Stomach smooth muscle (tissue), 2 donors: ENCODE measurements around the gene SLC2A10.
"Not testable (repeated sequence)": the region's sequence is repeated elsewhere in the genome, so short reads cannot be mapped to it uniquely, and the experiment has no call there.

Experiments
- H3K27ac ChIP-seq: one replicate; pipeline ENCODE4 v1.7.0; 2013; ENCODE audit warnings: mild to moderate bottlenecking, low read length, inconsistent platforms
- H3K27me3 ChIP-seq, 2 donors: one replicate each; pipeline ENCODE4 v1.7.0; 2013; ENCODE audit warnings: low read length in 2 of 2; ENCODE audit not compliant: insufficient read depth in 2 of 2, control insufficient read depth in 1 of 2
- H3K36me3 ChIP-seq, 2 donors: one replicate each; pipeline ENCODE4 v1.7.0; 2013; ENCODE audit warnings: low read length in 2 of 2; ENCODE audit not compliant: control insufficient read depth in 2 of 2, insufficient read depth in 2 of 2
- H3K4me1 ChIP-seq: one replicate; pipeline ENCODE4 v1.7.0; 2013; ENCODE audit warnings: low read length; ENCODE audit not compliant: control insufficient read depth, insufficient read depth
- H3K4me3 ChIP-seq, 2 donors: one replicate each; pipeline ENCODE4 v1.7.0; 2013; ENCODE audit warnings: low read length in 2 of 2
- H3K9ac ChIP-seq, 2 donors: one replicate each; pipeline ENCODE4 v1.7.0; 2013; ENCODE audit warnings: low read length in 2 of 2, mild to moderate bottlenecking in 1 of 2
- H3K9me3 ChIP-seq, 2 donors: one replicate each; pipeline ENCODE4 v1.7.0; 2013; ENCODE audit warnings: low read length in 2 of 2; ENCODE audit not compliant: control insufficient read depth in 2 of 2
- donor health status: healthy.
- donor health status: Pancreatic carcinoma.

Gene SLC2A10

DNA sequence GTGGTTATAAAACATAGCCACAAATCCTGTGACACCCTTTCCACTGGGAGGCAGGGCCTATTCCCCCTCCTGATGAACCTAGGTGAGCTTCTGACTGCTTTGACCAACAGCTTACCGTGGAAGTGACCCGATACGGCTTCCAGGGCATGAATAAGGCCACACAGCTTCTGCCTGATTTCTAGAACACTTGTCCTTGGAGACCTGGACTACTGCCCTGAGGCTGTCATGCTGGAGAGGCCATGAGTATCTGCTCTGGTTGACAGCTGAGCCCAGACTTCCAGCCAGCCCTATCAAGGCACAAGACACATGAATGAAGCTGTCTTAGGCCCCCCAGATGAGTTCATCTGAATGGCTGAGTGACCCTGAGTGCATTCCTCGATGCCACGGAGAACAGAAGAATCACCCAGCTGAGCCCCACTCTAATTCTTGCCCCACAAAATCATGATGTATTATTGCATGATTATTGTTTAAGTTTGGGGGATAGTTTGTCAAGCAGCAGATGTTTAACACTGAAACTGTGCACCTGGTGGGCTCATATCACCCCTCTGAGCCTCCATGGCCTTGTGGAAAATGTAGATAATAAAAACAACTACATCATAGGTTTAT lies 36.8 kb upstream of the SLC2A10 start:
- Histone ChIP-seq H3K4me1 (no peaks in the 10 kb centered on the region), H3K9ac (no peak overlapping the region), H3K27ac (no peak overlapping the region), H3K9me3 (peaks cover 6% of the 10 kb centered on the region in 2 donors), H3K36me3 (peaks cover 0 to 2% of the 10 kb centered on the region in 2 donors), H3K27me3 (no peaks in the 10 kb centered on the region), H3K4me3 (no peak overlapping the region)

DNA sequence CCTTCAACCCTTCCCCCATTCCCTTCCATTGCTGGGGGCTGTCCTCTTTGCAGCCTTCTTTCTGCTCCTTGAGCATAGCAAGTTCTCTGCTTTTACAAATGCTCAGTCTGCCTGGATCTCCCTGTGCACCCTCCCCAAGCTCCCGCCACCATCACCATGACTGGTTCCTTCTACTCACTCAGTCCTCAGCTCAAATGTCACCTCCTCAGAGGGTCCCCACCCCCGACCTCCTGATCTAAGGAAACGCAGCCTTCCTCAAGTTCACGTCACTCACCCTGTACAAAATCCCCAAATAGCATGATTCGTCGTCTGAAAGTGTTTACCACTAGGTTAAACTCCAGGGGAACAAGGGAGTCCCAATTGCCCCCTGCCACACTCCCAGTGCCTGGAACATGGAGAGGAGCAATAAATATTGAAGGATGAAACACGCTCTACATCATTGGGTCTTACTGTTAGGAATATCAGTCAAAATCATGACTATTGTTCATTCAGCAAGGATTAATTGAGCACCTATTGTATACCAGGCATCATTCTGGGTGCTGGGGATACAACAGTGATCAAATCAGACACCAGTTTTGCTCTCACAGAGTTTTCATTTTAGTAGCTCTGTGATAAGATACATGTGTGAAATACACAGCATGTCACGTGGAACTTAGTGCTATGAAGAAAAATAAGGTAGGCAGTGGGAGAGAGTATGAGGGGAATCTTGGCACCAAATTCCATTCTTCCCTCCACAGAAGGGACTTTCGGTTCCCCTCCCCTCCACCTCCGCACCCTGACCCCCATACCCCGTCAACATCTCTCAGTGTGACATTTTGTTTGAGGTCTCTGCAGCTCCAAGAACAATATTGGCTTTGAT lies 35.8 kb upstream of the SLC2A10 start:
- Histone ChIP-seq H3K27ac (no peak overlapping the region), H3K27me3 (no peaks in the 10 kb centered on the region), H3K9ac (no peak overlapping the region), H3K9me3 (peaks cover 6% of the 10 kb centered on the region in 2 donors), H3K4me3 (no peak overlapping the region), H3K4me1 (no peaks in the 10 kb centered on the region), H3K36me3 (peaks cover 0 to 2% of the 10 kb centered on the region in 2 donors)

DNA sequence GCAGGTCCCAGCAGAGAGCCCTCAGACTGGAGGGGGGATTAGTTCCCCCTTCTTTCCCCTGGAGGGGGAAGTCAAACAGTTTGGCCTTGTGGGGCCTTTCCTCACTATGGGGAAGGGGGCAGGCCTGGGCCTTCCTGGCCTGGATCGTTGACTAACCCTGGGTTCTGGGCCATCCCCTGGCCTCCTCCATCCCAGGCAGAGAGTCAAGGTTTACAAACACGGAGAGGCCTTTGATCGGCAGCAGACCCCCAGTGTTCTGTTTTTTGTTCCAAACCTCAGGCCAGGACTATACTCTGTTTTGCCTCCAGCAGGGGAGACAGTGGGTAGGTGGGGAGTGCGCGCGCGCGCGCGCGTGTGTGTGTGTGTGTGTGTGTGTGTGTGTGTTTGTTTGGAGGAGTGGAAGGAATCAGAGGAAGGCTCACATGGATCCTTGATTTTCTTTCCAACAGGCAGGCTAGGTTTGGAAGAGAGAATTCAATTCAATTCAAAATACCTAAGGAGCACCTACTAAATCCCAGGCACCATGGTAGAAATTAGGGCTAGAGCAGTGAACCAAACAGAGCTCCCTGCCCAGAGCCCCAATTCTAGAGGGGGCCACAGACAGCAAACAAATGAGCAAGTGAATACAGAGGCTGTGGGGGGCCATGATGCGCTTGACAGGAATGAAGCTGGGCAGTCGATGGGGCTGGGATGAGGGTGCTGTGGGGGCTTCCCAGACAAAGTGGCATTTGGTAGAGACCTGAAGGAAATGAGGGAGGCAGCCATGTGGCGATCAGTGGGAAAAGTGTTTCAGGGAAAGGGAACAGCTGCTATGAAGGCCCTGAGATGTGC lies 35.0 kb upstream of the SLC2A10 start:
- peaks cover 6% of the 10 kb centered on the region in 2 donors for H3K9me3 ChIP-seq
- H3K4me1 ChIP-seq = no peaks in the 10 kb centered on the region
- no peak overlapping the region for H3K27ac ChIP-seq
- H3K4me3 ChIP-seq = no peak overlapping the region
- H3K9ac ChIP-seq = no peak overlapping the region
- no peaks in the 10 kb centered on the region for H3K27me3 ChIP-seq
- H3K36me3 ChIP-seq = peaks cover 0 to 2% of the 10 kb centered on the region in 2 donors

DNA sequence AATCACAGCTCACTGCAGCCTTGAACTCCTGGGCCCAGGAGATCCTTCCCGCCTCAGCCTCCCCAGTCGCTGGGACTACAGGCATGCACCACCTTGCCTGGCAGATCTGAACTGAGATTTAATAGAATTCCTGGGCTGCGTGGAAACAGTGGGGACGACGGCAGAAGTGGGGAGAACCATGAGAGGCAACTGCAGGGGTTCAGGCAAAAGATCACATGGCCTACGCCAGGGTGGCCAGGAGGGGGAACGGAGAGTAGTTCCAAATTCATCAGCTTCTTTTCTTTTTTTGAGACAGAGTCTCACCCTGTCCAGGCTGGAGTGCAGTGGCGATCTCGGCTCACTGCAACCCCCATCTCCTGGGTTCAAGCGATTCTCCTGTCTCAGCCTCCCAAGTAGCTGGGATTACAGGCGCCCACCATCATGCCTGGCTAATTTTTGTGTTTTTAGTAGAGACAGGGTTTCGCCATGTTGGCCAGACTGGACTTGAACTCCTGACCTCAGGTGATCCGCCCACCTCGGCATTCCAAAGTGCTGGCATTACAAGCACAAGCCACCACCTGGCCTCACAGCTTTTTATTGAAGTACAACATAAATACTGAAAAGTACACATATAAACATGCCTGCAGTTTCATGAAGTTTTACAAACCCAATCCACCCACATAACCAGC lies 32.7 kb upstream of the SLC2A10 start:
- H3K4me3 ChIP-seq, H3K9ac ChIP-seq, H3K9me3 ChIP-seq, H3K4me1 ChIP-seq, H3K36me3 ChIP-seq, H3K27ac ChIP-seq, H3K27me3 ChIP-seq: not testable (repeated sequence)

DNA sequence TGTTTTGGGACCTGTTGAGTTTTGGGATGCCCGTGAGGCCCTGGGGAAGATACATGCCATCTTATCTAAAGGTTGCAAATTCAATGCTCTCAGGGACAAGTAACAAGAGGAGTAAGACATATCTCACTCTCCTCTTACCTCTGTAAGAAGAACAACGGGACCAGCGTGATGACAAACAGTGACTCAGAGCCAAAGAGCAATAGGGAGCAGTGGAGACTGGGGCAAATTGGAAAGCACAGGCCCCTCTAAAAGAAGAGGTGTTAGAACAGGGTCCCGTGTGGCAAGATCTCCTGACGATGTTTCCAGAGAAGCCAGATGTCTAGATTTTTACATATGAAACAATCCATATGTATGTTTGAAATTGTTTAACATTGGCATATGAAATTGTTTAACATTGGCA lies 31.8 kb upstream of the SLC2A10 start:
- H3K27me3 ChIP-seq = no peaks in the 10 kb centered on the region

DNA sequence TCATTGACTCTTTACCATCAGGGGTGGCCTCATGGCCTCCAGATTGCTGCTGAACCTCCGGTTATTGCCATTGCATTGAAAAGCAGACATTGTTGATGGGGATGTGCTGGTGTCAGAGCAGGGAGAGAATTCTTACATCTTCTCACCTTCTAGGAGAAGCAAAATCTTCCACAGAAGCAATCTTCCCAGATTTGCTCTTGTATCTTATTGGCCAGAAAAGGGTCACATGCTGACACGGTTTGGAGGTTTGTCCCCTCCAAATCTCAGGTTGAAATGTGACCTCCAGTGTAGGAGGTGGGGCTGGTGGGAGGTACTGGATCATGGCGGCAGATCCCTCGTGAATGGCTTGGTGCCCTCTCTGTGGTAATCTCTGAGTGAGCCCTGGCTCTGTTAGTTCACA lies 30.9 kb upstream of the SLC2A10 start:
- H3K4me3 ChIP-seq = no peak overlapping the region
- no peak overlapping the region for H3K27ac ChIP-seq
- no peaks in the 10 kb centered on the region for H3K27me3 ChIP-seq
- H3K4me1 ChIP-seq = peaks cover 10% of the 10 kb centered on the region
- H3K9ac ChIP-seq = no peak overlapping the region
- peaks cover 0 to 2% of the 10 kb centered on the region in 2 donors for H3K36me3 ChIP-seq
- no peaks in the 10 kb centered on the region for H3K9me3 ChIP-seq

More for the DNA sequence above, 31.8 kb upstream of the SLC2A10 start:
- Histone ChIP-seq H3K4me3 (no peak overlapping the region), H3K27ac (no peak overlapping the region), H3K36me3 (peaks cover 0 to 2% of the 10 kb centered on the region in 2 donors), H3K4me1 (peaks cover 1% of the 10 kb centered on the region), H3K9me3 (no peaks in the 10 kb centered on the region), H3K9ac (no peak overlapping the region)

DNA sequence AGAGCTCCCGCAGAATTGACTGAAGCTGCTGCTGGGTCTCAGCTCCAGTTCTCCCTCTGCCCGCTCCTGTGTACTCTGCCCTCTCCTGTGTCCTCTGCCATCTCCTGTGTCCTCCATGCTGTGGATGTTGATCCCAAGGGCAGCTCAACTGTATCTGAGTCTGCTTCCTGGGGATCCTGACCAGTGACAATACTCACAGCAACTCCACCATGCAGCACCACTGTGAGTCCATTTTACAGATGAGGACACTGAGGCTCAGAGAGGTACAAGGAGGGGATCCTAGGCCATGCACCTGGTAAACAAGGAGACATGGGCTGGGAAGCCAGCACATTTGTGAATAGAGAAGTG lies 28.8 kb upstream of the SLC2A10 start:
- no peak overlapping the region for H3K9ac ChIP-seq
- no peak overlapping the region for H3K4me3 ChIP-seq
- H3K36me3 ChIP-seq = peaks cover 0 to 2% of the 10 kb centered on the region in 2 donors
- no peak overlapping the region for H3K27ac ChIP-seq
- H3K4me1 ChIP-seq = peaks cover 18% of the 10 kb centered on the region
- no peaks in the 10 kb centered on the region for H3K27me3 ChIP-seq
- H3K9me3 ChIP-seq = no peaks in the 10 kb centered on the region

DNA sequence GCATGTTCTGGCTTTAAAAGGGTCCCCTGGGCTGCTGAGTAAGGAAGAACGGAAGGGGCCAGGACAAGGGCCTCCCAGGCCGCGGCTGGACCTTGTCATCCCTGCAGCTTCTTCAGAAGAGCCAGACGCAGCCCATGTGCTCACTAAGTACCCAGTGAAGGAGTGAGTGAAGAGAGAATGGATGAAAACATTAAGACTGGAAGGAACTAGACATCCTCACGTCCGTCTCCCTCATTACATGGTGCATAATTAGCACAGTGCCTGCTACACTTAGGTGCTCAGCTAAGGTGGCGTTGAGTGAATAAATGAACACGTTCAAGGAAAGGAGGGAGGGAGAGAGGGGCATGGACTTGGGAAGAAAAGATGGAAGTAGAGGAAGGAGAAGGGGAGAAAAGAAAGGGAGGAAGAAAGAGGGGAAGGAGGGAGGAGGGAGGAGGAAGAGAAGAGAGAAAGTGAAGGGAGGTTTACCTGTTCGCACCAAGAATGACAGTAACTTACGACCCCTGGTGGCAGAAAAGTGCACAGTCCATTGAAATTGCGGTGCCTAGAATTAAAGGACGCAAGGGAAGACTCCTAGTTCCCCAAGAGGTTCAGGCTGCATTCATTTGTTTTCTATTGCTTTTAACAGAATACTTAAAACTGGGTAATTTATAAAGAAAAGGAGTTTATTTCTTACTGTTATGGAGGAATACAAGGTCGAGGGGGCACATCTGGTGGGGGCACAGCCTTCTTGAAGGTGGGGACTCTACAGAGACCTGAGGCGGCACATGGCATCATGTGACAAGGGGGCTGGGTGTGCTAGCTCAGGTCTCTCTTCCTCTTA lies 28.2 kb upstream of the SLC2A10 start:
- no peaks in the 10 kb centered on the region for H3K9me3 ChIP-seq

DNA sequence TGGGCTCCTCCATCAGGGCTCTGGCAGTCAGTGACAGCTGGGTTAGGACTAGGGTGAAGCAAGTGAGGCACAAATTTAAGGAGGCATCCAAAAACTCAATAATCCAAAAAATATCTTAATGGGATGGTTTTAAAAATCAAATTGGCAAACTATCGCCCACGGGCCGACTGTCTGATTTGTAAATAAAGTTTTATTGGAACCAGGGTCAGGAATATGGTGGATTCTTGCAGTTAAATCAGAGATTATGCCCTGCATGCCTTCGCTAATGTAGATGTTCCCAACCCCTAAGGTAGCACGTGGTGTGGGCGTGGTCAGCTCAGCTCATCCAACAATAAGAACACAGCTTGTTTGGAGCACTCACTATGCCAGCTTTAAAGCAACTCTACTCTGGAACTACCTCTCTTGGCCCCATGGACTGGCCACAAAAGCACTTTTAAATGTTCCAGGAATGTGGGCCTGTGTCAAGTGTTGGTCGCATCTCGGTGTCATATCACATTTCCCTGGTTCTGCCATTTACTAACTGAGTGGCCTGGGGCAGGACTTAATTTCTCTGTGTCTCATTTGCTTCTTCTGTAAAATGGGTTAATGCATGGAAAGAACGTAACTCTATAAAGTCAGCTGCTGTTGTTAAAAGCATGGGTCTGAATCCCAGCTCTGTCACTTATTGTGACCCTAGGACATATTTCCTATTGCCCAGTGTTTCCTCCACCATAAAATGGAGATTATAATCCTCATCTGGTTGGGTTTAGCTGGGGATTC lies 27.2 kb upstream of the SLC2A10 start:
- no peak overlapping the region for H3K4me3 ChIP-seq
- H3K4me1 ChIP-seq = peaks cover 19% of the 10 kb centered on the region
- peaks cover 0 to 2% of the 10 kb centered on the region in 2 donors for H3K36me3 ChIP-seq
- no peaks in the 10 kb centered on the region for H3K9me3 ChIP-seq
- H3K27me3 ChIP-seq = no peaks in the 10 kb centered on the region
- no peak overlapping the region for H3K9ac ChIP-seq
- H3K27ac ChIP-seq = no peak overlapping the region

More for the DNA sequence above, 28.2 kb upstream of the SLC2A10 start:
- no peak overlapping the region for H3K27ac ChIP-seq
- H3K4me1 ChIP-seq = peaks cover 18% of the 10 kb centered on the region
- H3K4me3 ChIP-seq = no peak overlapping the region
- H3K36me3 ChIP-seq = peaks cover 0 to 2% of the 10 kb centered on the region in 2 donors
- H3K9ac ChIP-seq = no peak overlapping the region
- no peaks in the 10 kb centered on the region for H3K27me3 ChIP-seq
